ENCODE results near the gene DIP2C.
"Not testable (repeated sequence)": the region's sequence is repeated elsewhere in the genome, so short reads cannot be mapped to it uniquely, and the experiment has no call there.

The DIP2C gene

GRCh38 chr10:437698-438490, 251.6 kb downstream of the DIP2C start:
- no peak for DNase-seq

GRCh38 chr10:436911-437665, 252.4 kb downstream of the DIP2C start:
- DNase-seq: no peak

GRCh38 chr10:436013-436697, 253.3 kb downstream of the DIP2C start:
- DNase-seq: no peak

DNA sequence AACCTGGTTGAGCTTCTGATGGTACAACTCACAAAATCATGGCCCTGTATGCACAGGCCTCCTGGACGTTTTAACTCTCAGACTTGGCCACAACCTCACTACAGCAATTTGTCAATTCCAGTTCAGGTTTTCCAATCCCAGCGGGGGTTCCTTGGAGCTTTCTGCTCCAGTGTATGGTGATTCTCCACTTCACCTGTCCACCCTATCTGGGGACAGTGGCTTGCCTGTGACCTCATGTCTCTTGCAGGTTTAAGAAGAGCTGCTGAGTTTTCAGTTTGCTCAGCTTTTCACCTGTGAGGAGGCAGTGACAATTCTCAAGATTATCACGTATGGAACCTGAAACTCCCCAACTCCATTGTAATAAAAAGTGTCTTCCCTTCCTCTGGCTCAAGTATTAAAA, 254.1 kb downstream of the DIP2C start:
- no peak for DNase-seq

GRCh38 chr10:429696-430095, 259.8 kb downstream of the DIP2C start:
- no peak for DNase-seq

GRCh38 chr10:427761-428519, 261.5 kb downstream of the DIP2C start:
- no peak for DNase-seq

- DNase-seq: peak; percentile 29
Observed at GRCh38 chr10:425365-425764, 264.1 kb downstream of the DIP2C start.

- DNase-seq: not testable (repeated sequence)
Observed at GRCh38 chr10:424724-425123, 264.7 kb downstream of the DIP2C start.

GRCh38 chr10:423178-423577, 266.3 kb downstream of the DIP2C start:
- DNase-seq: no peak

DNA sequence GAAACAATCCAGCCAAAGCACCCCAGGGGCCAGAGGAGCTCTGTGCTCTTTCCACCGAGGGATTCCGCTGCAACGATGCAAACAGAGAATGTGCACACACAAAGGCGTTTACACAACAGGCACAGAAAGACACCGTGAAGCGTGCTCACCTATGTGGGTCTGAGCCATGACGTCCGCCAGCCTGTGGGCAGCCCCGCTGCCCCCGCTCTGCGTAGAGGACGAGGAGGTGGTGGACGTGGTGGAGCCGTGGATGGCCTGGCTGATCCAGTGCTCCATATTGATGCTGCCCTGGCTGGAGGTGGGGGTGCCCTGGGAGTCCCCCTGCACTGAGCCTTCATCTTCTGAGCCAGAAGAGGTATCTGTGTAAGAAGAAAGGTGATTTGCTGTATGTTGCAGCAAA, 266.8 kb downstream of the DIP2C start:
- no peak for DNase-seq

DNA sequence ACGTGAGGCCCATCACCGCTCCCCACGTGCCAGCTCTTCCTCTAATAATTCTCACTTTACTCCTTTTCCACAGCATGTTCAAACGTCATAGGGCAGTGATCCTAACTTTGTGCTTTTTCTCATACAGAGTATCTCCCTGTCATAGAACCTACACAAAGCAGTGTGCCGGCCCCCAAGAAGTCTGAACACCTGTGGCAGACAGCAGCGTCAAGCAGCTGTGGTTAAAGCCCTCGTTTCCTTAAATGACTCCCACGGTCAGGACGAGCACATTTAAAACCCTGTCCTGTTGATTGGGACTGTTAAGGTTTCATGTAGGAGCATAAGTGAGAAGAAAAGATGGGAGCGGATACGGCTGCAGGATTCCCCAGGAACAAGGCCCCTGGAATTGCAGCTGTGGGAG, 267.2 kb downstream of the DIP2C start:
- DNase-seq: no peak

DNA sequence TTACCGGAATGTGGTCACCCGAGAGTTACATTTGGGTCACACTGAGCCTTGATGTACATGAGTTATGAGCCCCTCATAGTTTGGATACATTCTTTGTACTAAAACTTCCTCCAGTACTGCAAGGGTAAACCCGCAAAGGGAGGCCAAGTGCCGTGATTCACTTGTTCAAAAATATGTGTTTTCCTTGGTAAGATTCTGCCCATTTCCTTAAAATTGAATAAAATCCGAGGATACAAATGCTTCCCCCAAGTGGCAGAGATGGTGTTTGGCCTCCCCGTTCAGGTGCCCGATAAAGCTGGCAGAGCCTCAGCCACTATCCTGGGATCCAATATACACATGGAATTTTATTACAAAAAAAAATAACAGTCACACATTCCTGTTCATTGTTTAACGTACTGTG, 268.3 kb downstream of the DIP2C start:
- no peak for DNase-seq

DNA sequence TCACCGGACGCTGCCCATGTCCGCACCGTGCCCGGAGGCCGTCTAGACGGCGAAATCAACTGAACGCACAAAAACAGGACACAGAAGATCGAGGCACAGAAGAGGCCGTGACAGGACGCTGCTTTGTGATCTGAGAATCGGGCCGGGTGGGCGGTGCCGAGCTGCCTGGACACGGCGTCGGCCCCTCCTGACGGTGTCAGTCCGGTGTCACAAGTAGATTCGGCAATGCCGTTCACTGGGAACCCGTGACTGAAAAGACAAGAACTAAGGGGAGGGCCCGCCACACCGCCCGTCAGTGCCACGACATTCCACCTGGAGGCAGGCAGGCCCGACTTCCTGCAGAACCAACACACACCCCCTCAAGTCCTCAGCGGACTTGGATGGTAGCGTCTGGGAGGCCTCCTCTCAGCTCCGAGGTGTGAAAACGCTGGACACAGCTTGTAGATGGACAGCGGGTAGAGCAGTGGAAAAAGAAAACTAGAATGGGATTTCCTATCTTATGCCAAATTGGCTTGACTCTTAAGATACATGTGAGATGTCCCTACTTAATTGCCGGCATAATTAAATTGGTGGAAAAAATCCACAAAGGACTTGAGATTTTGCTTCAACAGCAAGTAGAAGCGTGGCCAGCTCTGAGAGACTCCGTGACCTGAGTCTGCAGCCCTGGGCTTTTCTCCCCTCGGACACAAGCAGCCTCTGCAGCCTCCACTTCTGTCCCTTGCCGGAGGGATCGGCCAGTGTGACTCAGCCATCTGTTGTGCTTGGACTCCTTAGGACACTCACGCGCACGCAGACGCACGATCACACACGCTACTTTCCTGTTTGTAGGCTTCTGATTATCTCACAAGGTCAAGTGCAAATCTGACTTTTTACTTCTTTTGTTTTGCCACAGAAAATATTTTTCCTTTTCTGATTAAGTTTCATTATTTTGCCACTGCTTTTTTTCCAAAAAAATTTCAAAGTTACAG, 269.0 kb downstream of the DIP2C start:
- no peak for DNase-seq

- DNase-seq: no peak
Observed at GRCh38 chr10:418894-419293, 270.6 kb downstream of the DIP2C start.

GRCh38 chr10:418226-418625, 271.2 kb downstream of the DIP2C start:
- no peak for DNase-seq

DNA sequence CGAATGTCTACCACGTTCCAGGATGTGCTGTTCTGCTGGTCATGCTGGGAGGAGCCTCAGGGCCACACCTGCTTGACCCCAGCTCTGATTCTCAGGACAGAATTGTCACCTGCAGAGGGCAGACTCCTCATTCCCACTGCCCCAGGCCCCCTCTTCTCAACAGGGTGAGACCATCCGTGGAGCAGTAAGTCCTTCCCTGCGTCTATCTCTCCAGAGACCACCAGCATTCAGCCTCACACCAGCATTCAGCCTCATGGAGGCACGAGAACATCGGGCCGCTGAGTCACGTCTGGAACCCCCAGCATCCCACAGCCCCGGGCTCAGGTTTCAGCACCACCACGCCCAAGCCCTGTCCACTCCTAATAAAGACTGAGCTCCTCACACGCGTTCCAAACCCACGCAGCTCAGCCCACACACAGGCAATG, 273.4 kb downstream of the DIP2C start:
- DNase-seq: no peak

- no peak for DNase-seq
Observed at GRCh38 chr10:413662-414071, 275.8 kb downstream of the DIP2C start.

DNA sequence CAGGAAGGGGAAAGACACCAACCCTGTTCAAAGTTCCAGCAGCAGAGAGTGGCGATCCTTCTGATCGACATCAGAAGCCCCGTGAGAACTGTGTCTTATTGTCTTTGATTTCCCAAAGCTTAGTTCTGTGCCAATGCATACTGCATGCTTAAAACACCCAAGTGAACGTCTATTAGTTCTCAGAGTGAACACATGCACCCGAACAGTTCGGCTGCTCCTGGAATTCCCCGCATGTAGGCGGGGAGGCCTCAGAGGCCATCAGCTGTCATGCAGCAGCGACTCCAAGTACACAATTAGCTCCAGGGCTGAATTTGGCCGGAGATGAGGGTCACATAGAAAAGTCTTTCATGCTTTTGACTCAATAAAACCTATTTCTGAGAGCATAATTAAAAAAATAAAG, 277.4 kb downstream of the DIP2C start:
- no peak for DNase-seq

- DNase-seq: no peak
Observed at GRCh38 chr10:411603-412002, 277.9 kb downstream of the DIP2C start.

DNA sequence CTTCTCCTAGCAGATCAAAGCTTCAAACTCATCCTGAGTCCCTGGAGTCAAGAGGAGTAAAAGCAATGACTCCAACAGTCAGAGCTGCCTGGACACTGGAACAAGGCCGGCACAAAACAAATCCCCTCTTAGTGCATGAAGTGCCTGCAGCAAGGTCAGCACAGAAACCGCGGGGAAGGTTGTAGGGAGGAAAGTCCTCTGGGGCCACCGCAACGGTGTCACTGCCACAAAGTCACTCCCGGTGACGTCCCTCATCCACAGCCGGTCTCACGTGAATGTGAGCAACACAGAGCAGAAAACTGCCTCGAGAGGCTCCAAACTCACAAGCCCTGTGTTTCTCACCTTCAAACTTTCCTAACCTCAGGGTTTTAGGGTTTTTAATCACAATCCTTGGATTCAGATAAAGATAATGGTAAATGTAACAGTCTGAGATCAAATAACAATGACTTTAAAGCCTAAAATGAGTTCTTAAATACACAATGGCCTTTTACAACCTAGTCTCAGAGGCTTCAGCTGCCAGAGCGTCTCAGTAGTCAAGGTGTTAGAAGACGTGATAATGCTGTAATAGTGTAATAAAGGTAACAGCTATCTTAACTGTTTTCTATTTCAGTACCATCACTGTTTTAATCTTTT, 279.9 kb downstream of the DIP2C start:
- no peak for DNase-seq

- DNase-seq: peak; percentile 22
Observed at GRCh38 chr10:408236-408635, 281.2 kb downstream of the DIP2C start.

Measured in fibroblast of skin of abdomen (primary cell).